ENCODE data around the gene ADARB1.
A peak's percentile ranks its signal among the peaks of the same experiment; 100 is the strongest.

ADARB1 gene

GRCh38 chr21:45224189-45224938 is 150.0 kb downstream of the ADARB1 start:
- DNase-seq (ENCODE audit: low spot score): no peak

- no peak for DNase-seq (ENCODE audit: low spot score)
Measured at GRCh38 chr21:45225041-45225740, 150.8 kb downstream of the ADARB1 start.

GRCh38 chr21:45225741-45226327 is 151.5 kb downstream of the ADARB1 start:
- no peak for DNase-seq (ENCODE audit: low spot score)

GRCh38 chr21:45226540-45227326 is 152.4 kb downstream of the ADARB1 start:
- DNase-seq (ENCODE audit: low spot score): no peak

- no peak for DNase-seq (ENCODE audit: low spot score)
Measured at GRCh38 chr21:45227735-45228134, 153.4 kb downstream of the ADARB1 start.

- DNase-seq (ENCODE audit: low spot score): no peak
Measured at GRCh38 chr21:45228171-45228641, 153.8 kb downstream of the ADARB1 start.

- DNase-seq (ENCODE audit: low spot score): no peak
Measured at GRCh38 chr21:45228656-45229240, 154.4 kb downstream of the ADARB1 start.

GRCh38 chr21:45231705-45232104 is 157.3 kb downstream of the ADARB1 start:
- DNase-seq (ENCODE audit: low spot score): no peak

- DNase-seq (ENCODE audit: low spot score): no peak
Measured at GRCh38 chr21:45234127-45234526, 159.7 kb downstream of the ADARB1 start.

- no peak for DNase-seq (ENCODE audit: low spot score)
Measured at GRCh38 chr21:45234965-45235364, 160.6 kb downstream of the ADARB1 start.

GRCh38 chr21:45235488-45235887 is 161.1 kb downstream of the ADARB1 start:
- no peak for DNase-seq (ENCODE audit: low spot score)

GRCh38 chr21:45236481-45236880 is 162.1 kb downstream of the ADARB1 start:
- no peak for DNase-seq (ENCODE audit: low spot score)

- DNase-seq (ENCODE audit: low spot score): no peak
Measured at GRCh38 chr21:45237401-45237800, 163.0 kb downstream of the ADARB1 start.

GRCh38 chr21:45241357-45241756 is 167.0 kb downstream of the ADARB1 start:
- DNase-seq (ENCODE audit: low spot score): no peak

- no peak for DNase-seq (ENCODE audit: low spot score)
Measured at GRCh38 chr21:45243603-45244002, 169.2 kb downstream of the ADARB1 start.

GRCh38 chr21:45244799-45245340 is 170.5 kb downstream of the ADARB1 start:
- no peak for DNase-seq (ENCODE audit: low spot score)

- DNase-seq (ENCODE audit: low spot score): no peak
Measured at GRCh38 chr21:45246386-45247320, 172.3 kb downstream of the ADARB1 start.

GRCh38 chr21:45248301-45248892 is 174.0 kb downstream of the ADARB1 start:
- DNase-seq (ENCODE audit: low spot score): no peak

GRCh38 chr21:45248893-45249381 is 174.6 kb downstream of the ADARB1 start:
- peak; percentile 57 for DNase-seq (ENCODE audit: low spot score)

Measured in SK-N-DZ (cell line).